Natural killer cell (primary cell): ENCODE results near the gene TMEM270. TPM values are rescaled to one million over a fixed set of nuclear protein-coding genes. Genes with fewer than 3 reads are reported as not detected.
"Not testable (repeated sequence)": the region's sequence is repeated elsewhere in the genome, so short reads cannot be mapped to it uniquely, and the experiment has no call there.

Experiments used
- ATAC-seq, 3 donors: fragments of 150-1000 bp in 2 of 3; fragments of 200-7000 bp in 1 of 3; cut with Tn5 transposase; 1 replicate in 1 of 3; 2 replicates in 2 of 3; pipeline ENCODE4 v1.10.0; 2021; ENCODE audit warnings: mild to moderate bottlenecking in 2 of 3, moderate library complexity in 2 of 3
- DNase-seq, 2 donors: peaks; one replicate each; pipeline versions ENCODE4 v3.0.0 to v3.0.0-alpha.2; 2013 to 2021; ENCODE audit warnings: mixed read lengths in 1 of 2
- H3K27ac ChIP-seq: one replicate; pipeline ENCODE4 v1.5.1; 2013; ENCODE audit warnings: mild to moderate bottlenecking, low read length
- H3K27me3 ChIP-seq: one replicate; pipeline ENCODE4 v1.6.1; 2013; ENCODE audit warnings: low read length; ENCODE audit not compliant: control insufficient read depth, insufficient read depth
- H3K36me3 ChIP-seq: one replicate; pipeline ENCODE4 v1.6.1; 2013; ENCODE audit warnings: low read length; ENCODE audit not compliant: control insufficient read depth, insufficient read depth
- H3K4me1 ChIP-seq: one replicate; pipeline ENCODE4 v1.6.1; 2013; ENCODE audit warnings: low read length; ENCODE audit not compliant: control insufficient read depth, insufficient read depth
- H3K4me3 ChIP-seq: one replicate; pipeline ENCODE4 v1.5.1; 2013; ENCODE audit warnings: low read length
- H3K9me3 ChIP-seq: one replicate; pipeline ENCODE4 v1.6.1; 2013; ENCODE audit warnings: low read length; ENCODE audit not compliant: control insufficient read depth, insufficient read depth
- H3K27ac Mint-ChIP-seq, 2 donors: one replicate each; pipeline ENCODE4 v1.8.0; 2022; ENCODE audit warnings: mild to moderate bottlenecking in 2 of 2, mixed read lengths in 2 of 2, moderate library complexity in 1 of 2
- H3K27me3 Mint-ChIP-seq, 2 donors: one replicate each; pipeline ENCODE4 v1.8.0; 2022; ENCODE audit warnings: low read depth in 2 of 2, mixed read lengths in 2 of 2
- H3K36me3 Mint-ChIP-seq: one replicate; pipeline ENCODE4 v1.8.0; 2022; ENCODE audit warnings: mixed read lengths
- H3K4me1 Mint-ChIP-seq, 2 donors: one replicate each; pipeline ENCODE4 v1.8.0; 2022; ENCODE audit warnings: mixed read lengths in 2 of 2
- H3K4me3 Mint-ChIP-seq: one replicate; pipeline ENCODE4 v1.8.0; 2022; ENCODE audit warnings: mild to moderate bottlenecking, moderate library complexity, mixed read lengths
- H3K9me3 Mint-ChIP-seq, 2 donors: one replicate each; pipeline ENCODE4 v1.8.0; 2022; ENCODE audit warnings: mixed read lengths in 2 of 2
- WGBS: methylation state at CpG from one replicate; pipeline ENCODE4 v1.1.7; 2013; ENCODE audit warnings: missing lambda C conversion rate; ENCODE audit not compliant: insufficient coverage; 5-methylcytosine and 5-hydroxymethylcytosine counted together
- intact Hi-C: fragments of 100-400 bp; cut with micrococcal nuclease; formaldehyde crosslinking; loops from one replicate; pipeline ENCODE4 v1.14.2; 2022
- total RNA-seq, 4 donors: library from RNA; stranded (reverse); fragments of 120-200 nt in 1 of 4; gene quantifications; one replicate each; pipeline versions ENCODE4 v1.2.3 to v1.2.4, GENCODE V29; 2013 to 2022
- TF ChIP-seq, protein P1 (sequence below): fragments of 200-600 bp; IDR thresholded peaks from one replicate; pipeline ENCODE4 v1.8.0; 2022; ENCODE audit warnings: antibody characterized with exemption

Gene TMEM270
- total RNA-seq, 3 donors from 2014 or later (not counting 1 experiment from before 2014, with no cell fraction given): not detected

DNA sequence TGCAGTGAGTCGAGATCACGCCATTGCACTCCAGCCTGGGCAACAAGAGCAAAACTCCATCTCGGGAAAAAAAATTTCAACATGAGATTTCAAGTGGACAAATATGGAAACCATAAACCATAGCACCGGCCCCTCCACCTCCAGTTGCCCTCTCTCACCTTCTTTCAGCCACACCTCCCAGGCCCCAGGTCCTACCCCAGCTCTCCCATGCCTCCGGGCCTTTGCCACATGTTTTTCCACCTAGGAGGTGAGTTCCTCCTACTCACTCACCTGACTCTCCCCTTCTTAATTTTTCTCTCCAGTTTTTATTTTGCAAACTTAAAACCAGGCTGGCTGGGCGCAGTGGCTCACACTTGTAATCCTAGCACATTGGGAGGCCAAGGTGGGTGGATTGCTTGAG is 43.8 kb upstream of the TMEM270 start:
- no peaks in the 10 kb centered on the region for H3K36me3 ChIP-seq
- no peak overlapping the region for H3K4me3 Mint-ChIP-seq
- H3K27ac Mint-ChIP-seq: no peak overlapping the region
- no peak overlapping the region for H3K27ac ChIP-seq
- H3K4me1 ChIP-seq: no peaks in the 10 kb centered on the region
- TF ChIP-seq, protein P1, sequence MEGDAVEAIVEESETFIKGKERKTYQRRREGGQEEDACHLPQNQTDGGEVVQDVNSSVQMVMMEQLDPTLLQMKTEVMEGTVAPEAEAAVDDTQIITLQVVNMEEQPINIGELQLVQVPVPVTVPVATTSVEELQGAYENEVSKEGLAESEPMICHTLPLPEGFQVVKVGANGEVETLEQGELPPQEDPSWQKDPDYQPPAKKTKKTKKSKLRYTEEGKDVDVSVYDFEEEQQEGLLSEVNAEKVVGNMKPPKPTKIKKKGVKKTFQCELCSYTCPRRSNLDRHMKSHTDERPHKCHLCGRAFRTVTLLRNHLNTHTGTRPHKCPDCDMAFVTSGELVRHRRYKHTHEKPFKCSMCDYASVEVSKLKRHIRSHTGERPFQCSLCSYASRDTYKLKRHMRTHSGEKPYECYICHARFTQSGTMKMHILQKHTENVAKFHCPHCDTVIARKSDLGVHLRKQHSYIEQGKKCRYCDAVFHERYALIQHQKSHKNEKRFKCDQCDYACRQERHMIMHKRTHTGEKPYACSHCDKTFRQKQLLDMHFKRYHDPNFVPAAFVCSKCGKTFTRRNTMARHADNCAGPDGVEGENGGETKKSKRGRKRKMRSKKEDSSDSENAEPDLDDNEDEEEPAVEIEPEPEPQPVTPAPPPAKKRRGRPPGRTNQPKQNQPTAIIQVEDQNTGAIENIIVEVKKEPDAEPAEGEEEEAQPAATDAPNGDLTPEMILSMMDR: no peak
- no peak overlapping the region for H3K4me3 ChIP-seq
- WGBS: 91% methylated on average over 6 of the region's 6 CpGs
- DNase-seq: no peak
- ATAC-seq: no peak
- no peaks in the 10 kb centered on the region for H3K36me3 Mint-ChIP-seq
- H3K4me1 Mint-ChIP-seq: no peaks in the 10 kb centered on the region
- no peaks in the 10 kb centered on the region for H3K9me3 Mint-ChIP-seq
- H3K27me3 ChIP-seq: no peaks in the 10 kb centered on the region
- peaks cover 0 to 6% of the 10 kb centered on the region in 2 donors for H3K27me3 Mint-ChIP-seq
- no peaks in the 10 kb centered on the region for H3K9me3 ChIP-seq
- intact Hi-C loops: no loop called here

DNA sequence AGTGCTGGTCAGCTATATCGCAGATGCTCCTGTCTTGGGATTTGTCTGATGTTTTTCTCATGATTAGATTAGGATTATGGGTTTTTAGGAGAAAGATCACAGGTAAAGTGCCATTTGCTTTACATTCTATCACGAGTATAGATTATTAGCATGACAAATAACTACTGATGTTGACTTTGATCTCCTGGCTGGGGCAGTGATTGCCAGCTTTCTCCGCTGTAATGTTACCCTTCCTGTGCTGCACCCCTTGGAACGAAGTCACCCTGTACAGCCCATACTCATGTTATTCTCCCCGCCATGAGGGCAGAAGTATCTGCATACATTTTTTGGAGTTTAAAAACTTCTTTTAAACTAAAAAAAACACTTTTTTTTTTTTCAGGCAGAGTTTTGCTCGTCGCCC is 40.9 kb upstream of the TMEM270 start:
- H3K27me3 ChIP-seq: no peaks in the 10 kb centered on the region
- no peaks in the 10 kb centered on the region for H3K4me1 ChIP-seq
- intact Hi-C loops: no loop called here
- H3K36me3 ChIP-seq: no peaks in the 10 kb centered on the region
- peaks cover 0 to 15% of the 10 kb centered on the region in 2 donors for H3K27me3 Mint-ChIP-seq
- H3K9me3 ChIP-seq: no peaks in the 10 kb centered on the region
- no peak overlapping the region for H3K4me3 Mint-ChIP-seq
- TF ChIP-seq, protein P1: no peak
- 93% methylated on average over 7 of the region's 7 CpGs for WGBS
- H3K4me1 Mint-ChIP-seq: no peaks in the 10 kb centered on the region
- no peaks in the 10 kb centered on the region for H3K9me3 Mint-ChIP-seq
- ATAC-seq (no peak), DNase-seq (no peak)
- no peak overlapping the region for H3K4me3 ChIP-seq
- H3K27ac Mint-ChIP-seq: no peak overlapping the region
- no peak overlapping the region for H3K27ac ChIP-seq
- H3K36me3 Mint-ChIP-seq: no peaks in the 10 kb centered on the region

DNA sequence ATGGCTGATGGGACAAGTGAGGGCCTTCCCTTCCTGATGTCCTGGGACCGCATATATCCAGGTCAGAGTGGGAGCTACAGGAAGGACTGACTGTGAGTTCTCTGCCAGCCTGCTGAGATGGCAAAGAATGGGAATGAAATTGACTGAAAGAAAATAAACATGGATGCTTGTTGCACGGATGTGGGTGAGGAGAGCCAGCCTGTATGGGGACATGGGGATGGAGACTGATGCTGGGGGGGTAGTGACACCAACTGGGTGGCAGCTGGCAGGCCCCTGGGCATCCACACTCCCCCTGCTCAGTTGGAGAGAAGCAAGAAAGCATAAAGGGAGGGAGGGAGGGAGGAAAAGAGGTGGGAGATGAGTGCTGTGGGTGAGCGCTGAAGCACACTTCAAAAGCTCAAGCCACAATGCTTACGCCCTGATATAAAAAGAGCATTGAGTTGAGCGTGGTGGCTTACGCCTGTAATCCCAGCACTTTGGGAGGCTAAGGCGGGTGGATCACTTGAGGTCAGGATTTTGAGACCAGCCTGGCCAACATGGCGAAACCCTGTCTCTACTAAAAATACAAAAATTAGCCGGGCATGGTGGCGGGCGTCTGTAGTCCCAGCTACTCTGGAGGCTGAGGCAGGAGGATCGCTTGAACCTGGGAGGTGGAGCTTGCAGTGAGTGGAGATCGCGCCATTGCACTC is 39.2 kb upstream of the TMEM270 start:
- H3K9me3 Mint-ChIP-seq: not testable (repeated sequence)

DNA sequence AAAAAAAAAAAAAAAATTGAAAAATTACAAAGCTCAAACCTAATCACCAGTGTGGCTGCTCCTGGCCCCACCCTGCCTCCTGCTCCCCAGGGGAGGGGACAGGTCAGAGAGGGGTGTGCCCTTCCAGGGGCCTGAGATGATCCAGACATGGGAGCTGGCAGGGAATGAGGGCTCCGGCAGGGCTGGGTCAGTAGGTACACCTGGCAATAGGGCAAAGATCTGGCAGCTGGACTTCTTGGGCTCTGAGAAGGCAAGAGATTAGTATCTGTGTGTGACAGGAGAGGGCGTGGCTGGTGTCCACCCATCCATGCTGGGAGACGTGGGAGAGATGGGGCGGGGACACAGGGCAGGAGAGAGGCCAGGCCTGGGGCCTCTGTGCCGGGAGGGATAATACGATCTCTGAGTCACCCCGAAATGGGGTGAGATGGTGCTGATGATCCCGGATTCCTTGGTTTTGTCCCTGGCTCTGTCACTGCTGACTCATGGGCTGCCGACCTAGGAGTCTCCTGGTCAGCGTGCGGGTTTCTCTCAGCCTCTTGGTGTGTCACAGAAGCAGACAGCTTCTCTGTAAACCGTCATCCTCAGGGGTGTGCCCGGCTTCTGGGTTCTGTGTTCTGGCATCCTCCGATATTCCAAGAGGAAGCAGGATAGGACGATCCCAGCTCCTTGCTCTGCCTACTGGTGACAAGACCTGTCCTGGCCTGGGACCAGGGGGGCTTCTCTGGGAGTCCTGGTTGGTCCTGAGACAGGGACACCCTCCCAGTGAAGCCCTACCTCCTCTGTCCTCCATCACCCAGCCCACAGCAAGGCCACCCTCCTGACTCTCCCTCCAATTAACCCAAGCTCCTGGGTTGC is 38.4 kb upstream of the TMEM270 start:
- no peak overlapping the region for H3K4me3 Mint-ChIP-seq

More for the DNA sequence above, 39.2 kb upstream of the TMEM270 start:
- peaks cover 3 to 16% of the 10 kb centered on the region in 2 donors for H3K27me3 Mint-ChIP-seq
- H3K36me3 Mint-ChIP-seq, H3K4me3 ChIP-seq, H3K36me3 ChIP-seq, ATAC-seq, H3K27ac Mint-ChIP-seq, H3K4me3 Mint-ChIP-seq, H3K4me1 Mint-ChIP-seq, intact Hi-C loops, H3K27ac ChIP-seq, H3K27me3 ChIP-seq, DNase-seq, H3K9me3 ChIP-seq, H3K4me1 ChIP-seq: not testable (repeated sequence)
- WGBS: 89% methylated on average over 12 of the region's 14 CpGs

More for the DNA sequence above, 38.4 kb upstream of the TMEM270 start:
- Histone ChIP-seq H3K4me3 (no peak overlapping the region), H3K27me3 (no peaks in the 10 kb centered on the region), H3K27ac (no peak overlapping the region), H3K9me3 (no peaks in the 10 kb centered on the region), H3K36me3 (no peaks in the 10 kb centered on the region), H3K4me1 (peaks cover 7% of the 10 kb centered on the region)
- TF ChIP-seq, protein P1: no peak
- 89% methylated on average over 15 of the region's 15 CpGs for WGBS
- no peaks in the 10 kb centered on the region for H3K9me3 Mint-ChIP-seq
- ATAC-seq (no peak), DNase-seq (no peak)
- H3K36me3 Mint-ChIP-seq: no peaks in the 10 kb centered on the region
- peaks cover 11 to 24% of the 10 kb centered on the region in 2 donors for H3K27me3 Mint-ChIP-seq
- no peak overlapping the region for H3K27ac Mint-ChIP-seq
- H3K4me1 Mint-ChIP-seq: peaks cover 11% of the 10 kb centered on the region in 2 donors
- intact Hi-C loops: no loop called here
